Endothelial cell (in vitro differentiated cells): ENCODE results near the gene ANO10. TPM values are rescaled to one million over a fixed set of nuclear protein-coding genes. Genes with fewer than 3 reads are reported as not detected.

Experiments used
- DNase-seq: peaks from one replicate; pipeline ENCODE4 v3.0.0; 2021; ENCODE audit warnings: low spot score
- H3K27ac Mint-ChIP-seq: one replicate; pipeline ENCODE4 v1.8.0; 2021; ENCODE audit warnings: mixed read lengths, inconsistent platforms; ENCODE audit not compliant: unreplicated experiment
- H3K27me3 Mint-ChIP-seq: one replicate; pipeline ENCODE4 v1.8.0; 2021; ENCODE audit warnings: mild to moderate bottlenecking, moderate library complexity, mixed read lengths, inconsistent platforms; ENCODE audit not compliant: unreplicated experiment
- H3K36me3 Mint-ChIP-seq: one replicate; pipeline ENCODE4 v1.8.0; 2021; ENCODE audit warnings: mild to moderate bottlenecking, low read depth, mixed read lengths, inconsistent platforms; ENCODE audit not compliant: unreplicated experiment
- H3K4me1 Mint-ChIP-seq: one replicate; pipeline ENCODE4 v1.8.0; 2021; ENCODE audit warnings: mild to moderate bottlenecking, mixed read lengths, inconsistent platforms; ENCODE audit not compliant: unreplicated experiment
- H3K4me3 Mint-ChIP-seq: one replicate; pipeline ENCODE4 v1.8.0; 2021; ENCODE audit warnings: mild to moderate bottlenecking, mixed read lengths, inconsistent platforms; ENCODE audit not compliant: unreplicated experiment
- H3K9me3 Mint-ChIP-seq: one replicate; pipeline ENCODE4 v1.8.0; 2021; ENCODE audit warnings: mixed read lengths, inconsistent platforms; ENCODE audit not compliant: unreplicated experiment
- CTCF ChIP-seq: fragments of 200-600 bp; sonication (generic); IDR thresholded peaks from one replicate; pipeline ENCODE4 v1.5.0; 2021; ENCODE audit warnings: antibody characterized with exemption; ENCODE audit not compliant: unreplicated experiment
- total RNA-seq: library from RNA; stranded (reverse); fragmentation: NEBNext Ultra II Directional; extraction: Animal tissue kit (Norgen Biotek cat#: 25700); gene quantifications from one replicate; pipeline ENCODE4 v1.2.1, GENCODE V29; 2021; ENCODE audit not compliant: unreplicated experiment

The ANO10 gene
- total RNA-seq, 1 donor from 2014 or later = 112 TPM

DNA sequence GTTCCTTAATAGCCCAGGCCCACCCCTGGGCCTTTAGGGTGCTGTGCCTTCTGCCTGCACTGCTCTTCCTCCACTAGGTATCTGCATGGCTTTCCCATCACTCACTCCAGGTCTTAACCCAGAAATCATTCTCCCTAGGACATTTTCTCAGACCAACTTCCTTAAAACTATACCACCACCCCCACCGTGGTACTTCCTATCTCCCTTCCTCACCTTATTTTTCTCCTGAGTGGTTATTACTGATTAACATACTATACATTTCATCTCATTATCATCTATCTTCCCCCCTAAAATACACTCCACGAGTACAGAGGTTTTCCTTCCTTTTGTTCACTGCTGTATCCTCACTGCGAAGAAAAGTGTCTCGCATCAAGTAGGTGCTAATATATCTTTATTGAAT lies 115.2 kb downstream of the ANO10 start:
- H3K4me3 Mint-ChIP-seq = no peak overlapping the region
- H3K27ac Mint-ChIP-seq = no peak overlapping the region
- H3K4me1 Mint-ChIP-seq = peaks cover 34% of the 10 kb centered on the region
- H3K27me3 Mint-ChIP-seq = no peaks in the 10 kb centered on the region
- peaks cover 10% of the 10 kb centered on the region for H3K36me3 Mint-ChIP-seq
- TF ChIP-seq CTCF = no peak
- no peak for DNase-seq
- no peaks in the 10 kb centered on the region for H3K9me3 Mint-ChIP-seq

DNA sequence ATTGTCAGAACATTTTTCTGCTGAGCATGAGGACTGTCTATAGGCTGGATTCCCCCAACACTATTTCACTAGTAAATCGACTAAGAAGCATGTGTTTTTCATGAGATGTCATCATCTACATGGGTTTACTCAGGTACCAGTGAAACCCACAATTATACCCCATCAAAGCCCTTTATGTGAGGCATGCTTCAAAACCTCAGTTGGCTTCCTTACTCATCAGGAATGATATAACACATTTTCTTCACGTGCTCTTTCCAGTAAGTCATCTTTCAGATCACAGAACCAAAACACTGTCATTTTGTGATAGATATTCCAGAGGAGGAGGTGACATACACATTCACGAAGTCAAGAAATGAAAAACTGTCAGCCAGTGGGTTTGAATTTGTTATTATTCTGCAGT lies 116.5 kb downstream of the ANO10 start:
- Mint-ChIP-seq H3K9me3 (no peaks in the 10 kb centered on the region), H3K27ac (no peak overlapping the region), H3K4me3 (no peak overlapping the region), H3K36me3 (peaks cover 20% of the 10 kb centered on the region), H3K27me3 (peaks cover 1% of the 10 kb centered on the region), H3K4me1 (peaks cover 47% of the 10 kb centered on the region)
- no peak for DNase-seq
- TF ChIP-seq CTCF = no peak

DNA sequence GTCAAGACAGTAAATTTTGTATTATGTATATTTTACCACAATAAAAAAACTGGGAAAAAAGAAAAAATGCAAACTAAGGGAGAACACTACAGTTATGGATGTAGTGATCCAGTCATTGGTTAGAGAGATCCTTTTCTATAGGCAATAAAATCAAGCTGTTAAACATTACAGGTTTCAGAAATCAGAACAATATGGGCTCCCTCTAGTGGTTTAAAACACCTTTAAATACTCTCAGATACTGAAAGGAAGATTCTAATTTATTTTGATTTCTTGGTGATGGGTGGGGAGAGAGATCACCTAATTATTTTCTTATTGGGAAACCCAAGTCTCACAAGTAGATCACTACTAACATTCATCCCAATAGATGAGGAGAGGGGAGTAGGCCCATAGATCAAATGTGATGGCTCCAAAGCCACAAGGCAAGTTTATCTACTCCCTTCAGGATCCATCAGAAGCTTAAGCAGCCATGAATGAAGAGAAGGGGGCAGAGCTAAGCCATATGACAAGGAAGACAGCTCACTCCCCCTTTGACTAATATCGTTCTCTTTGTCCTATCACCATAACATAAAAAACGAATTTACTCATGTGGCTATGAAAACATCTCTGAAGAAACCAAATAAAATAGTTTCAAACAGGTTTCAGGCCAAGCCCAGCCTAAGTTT lies 118.6 kb downstream of the ANO10 start:
- Mint-ChIP-seq H3K4me3 (no peak overlapping the region), H3K36me3 (peaks cover 16% of the 10 kb centered on the region), H3K27ac (no peak overlapping the region), H3K9me3 (no peaks in the 10 kb centered on the region), H3K27me3 (peaks cover 1% of the 10 kb centered on the region), H3K4me1 (peaks cover 68% of the 10 kb centered on the region)
- peak; percentile 42 for TF ChIP-seq CTCF
- DNase-seq = no peak

DNA sequence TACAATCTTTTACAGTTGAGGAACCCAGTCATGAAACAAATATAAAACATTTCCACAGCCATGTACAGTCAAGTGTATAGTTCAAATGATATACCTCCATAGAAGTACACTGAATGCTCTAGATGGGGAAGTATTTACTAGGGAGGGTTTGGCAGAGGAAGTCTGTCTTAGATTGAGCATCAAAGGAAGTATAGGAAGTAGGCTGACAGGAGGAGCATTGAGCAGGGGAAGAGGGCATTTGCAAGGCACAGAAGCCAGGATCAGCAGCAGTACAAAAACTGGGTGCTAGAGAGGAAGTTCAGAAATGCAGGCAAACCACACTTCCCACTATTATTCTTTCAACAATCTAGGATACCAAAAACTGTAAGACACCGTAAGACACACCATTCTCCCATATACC lies 122.6 kb downstream of the ANO10 start:
- no peak for TF ChIP-seq CTCF
- no peaks in the 10 kb centered on the region for H3K9me3 Mint-ChIP-seq
- H3K36me3 Mint-ChIP-seq = peaks cover 17% of the 10 kb centered on the region
- no peak for DNase-seq
- peaks cover 5% of the 10 kb centered on the region for H3K27me3 Mint-ChIP-seq
- peak overlapping the region; percentile 75 for H3K27ac Mint-ChIP-seq
- no peak overlapping the region for H3K4me3 Mint-ChIP-seq
- H3K4me1 Mint-ChIP-seq = peaks cover 69% of the 10 kb centered on the region

DNA sequence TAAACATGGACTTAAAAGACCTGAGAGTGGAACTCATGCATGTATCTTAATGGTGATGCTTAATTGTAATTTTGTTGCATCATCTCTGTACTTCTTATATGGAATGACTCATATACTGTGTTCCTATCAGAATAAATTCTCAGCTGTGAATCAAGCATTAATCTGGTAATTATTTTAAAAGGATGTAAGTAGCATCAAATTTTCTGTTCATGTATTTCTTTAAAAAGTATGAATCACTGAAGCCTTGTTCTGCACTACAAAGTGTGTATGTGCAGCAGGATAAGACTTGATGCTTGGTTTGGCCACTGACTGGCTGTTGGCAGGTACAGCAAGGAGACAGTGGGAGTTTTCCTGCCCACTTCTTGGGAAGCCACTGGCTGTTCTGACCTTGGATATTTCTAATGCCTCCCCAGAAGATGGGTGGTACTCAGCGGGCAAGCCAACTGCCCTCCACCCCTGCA lies 123.9 kb downstream of the ANO10 start:
- no peak overlapping the region for H3K4me3 Mint-ChIP-seq
- H3K36me3 Mint-ChIP-seq = peaks cover 17% of the 10 kb centered on the region
- H3K27me3 Mint-ChIP-seq = peaks cover 6% of the 10 kb centered on the region

More for the DNA sequence above, 123.9 kb downstream of the ANO10 start:
- no peaks in the 10 kb centered on the region for H3K9me3 Mint-ChIP-seq
- DNase-seq = no peak
- H3K27ac Mint-ChIP-seq = peak overlapping the region; percentile 80
- peaks cover 62% of the 10 kb centered on the region for H3K4me1 Mint-ChIP-seq
- no peak for TF ChIP-seq CTCF
